Stimulated activated CD4-positive, alpha-beta T cell treated with anti-CD3 and anti-CD28 coated beads, Interleukin-1b, Interleukin-23, amount 100 ng/mL, for 4 hours (primary cell): ENCODE measurements around the gene GAREM2.
"Not testable (repeated sequence)": the region's sequence is repeated elsewhere in the genome, so short reads cannot be mapped to it uniquely, and the experiment has no call there.

Source experiments
- DNase-seq, 2 donors: peaks; one replicate each; pipeline ENCODE4 v3.0.0-alpha.2; 2020; ENCODE audit warnings: low read depth in 2 of 2

GAREM2 gene

DNA sequence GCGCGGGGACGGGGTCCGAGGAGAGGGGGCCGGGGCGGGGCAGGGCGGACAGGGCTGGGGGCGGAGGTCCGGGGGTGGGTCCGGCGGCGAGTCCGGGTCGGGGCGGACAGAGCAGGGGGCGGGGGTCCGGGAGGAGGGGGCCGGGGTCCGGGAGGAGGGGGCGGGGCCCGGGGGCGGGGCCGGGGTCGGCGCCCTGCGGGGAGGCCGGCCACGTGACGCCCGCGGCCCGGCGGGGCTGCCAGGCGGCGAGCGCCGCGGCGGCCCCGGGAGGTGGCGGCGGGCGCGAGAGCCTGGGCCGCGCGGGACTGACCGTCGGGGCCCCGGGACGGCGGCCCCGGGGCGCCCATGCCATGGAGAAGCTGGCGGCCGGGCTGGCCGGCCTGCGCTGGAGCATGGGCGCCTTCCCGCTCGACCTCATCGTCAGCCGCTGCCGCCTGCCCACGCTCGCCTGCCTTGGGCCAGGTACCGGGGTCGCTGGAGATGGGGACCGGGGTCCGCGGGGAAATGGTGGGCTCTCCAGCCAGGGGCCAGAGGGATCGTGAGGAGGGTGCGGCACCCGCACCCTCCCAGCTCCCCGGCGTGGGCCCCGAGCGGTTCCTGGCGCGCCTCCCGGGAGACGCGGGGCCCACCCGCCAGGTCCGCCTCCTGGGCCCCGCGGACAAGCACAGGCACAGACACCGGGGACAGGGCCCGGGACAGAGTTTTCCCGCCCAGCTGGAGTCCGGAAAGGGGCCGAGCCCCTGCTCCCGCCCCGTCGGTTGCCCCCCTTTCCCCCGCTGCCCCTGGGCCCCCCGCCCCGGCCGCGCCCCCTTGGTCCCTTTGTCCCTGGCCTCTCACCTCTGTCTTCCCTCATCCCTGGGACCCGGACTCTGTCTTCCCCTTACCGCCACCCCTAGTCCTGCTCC, at the start of gene GAREM2:
Gene GAREM2 (plus strand): TSS at position 218 of the 905 bp plus-strand sequence. CDS start 133 bp downstream, at position 351.
- DNase-seq = no peak

DNA sequence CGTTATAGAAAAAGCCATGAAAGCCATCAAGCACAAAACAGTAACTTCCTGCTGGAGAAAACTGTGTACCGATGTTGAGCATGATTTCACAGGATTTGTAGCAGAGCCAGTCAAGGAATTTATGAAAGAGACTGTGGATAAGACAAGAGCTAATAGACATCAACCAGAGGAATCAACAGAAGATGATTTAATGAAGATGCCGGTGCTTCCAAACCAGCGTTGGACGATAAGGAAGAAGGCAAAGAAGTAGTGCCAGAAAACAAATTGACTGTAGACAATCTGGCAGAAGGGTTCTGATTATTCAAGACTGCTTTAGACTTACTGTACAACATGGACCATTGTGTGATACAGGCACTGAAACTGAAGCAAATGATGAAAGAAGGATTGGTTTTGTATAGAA, 49.5 kb upstream of the GAREM2 start:
- DNase-seq = no peak

DNA sequence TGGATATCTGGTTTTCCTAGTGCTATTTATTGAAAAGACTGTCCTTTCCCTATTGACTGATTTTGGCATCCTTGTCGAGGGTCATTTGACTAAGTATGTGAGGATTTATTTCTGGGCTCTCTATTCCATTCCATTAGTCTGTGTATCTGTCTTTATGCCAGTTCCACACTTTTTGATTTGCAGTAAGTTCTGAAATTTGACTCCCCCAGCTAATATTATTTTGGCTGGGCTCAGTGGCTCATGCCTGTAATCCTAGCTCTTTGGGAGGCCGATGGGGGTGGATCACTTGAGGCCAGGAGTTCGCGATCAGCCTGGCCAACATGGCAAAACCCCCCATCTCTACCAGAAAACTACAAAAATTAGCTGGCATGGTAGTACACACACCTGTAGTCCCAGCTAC, 46.8 kb upstream of the GAREM2 start:
- no peak for DNase-seq

DNA sequence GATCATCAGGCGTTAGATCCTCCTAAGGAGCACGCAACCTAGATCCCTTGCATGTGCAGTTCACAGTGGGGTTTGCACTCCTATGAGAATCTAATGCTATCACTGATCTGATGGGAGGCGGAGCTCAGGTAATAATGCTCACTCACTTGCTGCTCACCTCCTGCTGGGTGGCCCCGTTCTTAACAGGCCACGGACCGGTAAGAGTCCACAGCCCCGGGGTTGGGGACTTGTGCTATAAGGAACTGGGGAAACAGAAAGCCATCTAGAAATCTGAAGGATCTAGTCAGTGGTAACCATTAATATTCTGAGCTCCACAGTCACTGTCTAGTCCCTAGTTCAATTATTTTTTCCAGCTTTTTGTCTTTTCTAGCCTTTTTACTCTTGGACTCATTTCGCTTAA, 44.7 kb upstream of the GAREM2 start:
- DNase-seq = no peak

DNA sequence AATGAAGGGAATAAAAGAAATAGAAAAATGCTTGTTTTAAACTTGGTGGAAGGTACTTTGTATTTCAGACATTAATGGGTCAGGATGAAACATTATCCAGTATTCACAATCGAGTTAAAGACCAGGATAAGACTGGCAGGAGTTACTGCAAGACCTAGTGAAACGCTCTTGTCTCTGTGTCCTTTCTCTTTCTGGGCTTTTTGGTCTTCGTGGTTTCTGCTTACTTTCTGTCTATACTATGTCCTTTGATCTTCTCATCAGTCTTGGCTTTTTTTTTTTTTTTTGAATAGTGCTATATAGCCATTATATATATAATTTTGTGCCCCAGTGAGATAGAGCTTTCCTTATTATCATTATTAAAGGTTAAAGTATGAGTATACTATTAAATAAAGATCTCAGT, 42.1 kb upstream of the GAREM2 start:
- no peak for DNase-seq

DNA sequence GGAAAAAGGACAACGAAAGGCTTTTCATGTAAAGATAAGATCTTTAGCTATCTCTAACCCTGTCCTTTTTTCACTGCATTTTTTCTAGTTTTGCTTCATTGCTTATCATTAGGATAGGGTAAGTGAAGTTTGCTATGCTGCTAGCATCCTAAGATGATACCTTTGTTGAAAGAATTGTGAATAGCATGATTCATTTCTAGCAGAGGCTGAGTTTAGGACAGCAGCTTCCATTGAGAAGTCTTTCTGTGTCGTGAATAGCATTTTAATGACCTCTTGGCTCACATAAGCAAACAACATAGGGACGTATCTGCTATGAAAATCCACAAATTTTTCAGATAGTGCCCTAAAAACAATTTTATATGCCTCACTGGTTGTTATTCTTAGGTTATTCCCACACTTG, 36.4 kb upstream of the GAREM2 start:
- DNase-seq = no peak

DNA sequence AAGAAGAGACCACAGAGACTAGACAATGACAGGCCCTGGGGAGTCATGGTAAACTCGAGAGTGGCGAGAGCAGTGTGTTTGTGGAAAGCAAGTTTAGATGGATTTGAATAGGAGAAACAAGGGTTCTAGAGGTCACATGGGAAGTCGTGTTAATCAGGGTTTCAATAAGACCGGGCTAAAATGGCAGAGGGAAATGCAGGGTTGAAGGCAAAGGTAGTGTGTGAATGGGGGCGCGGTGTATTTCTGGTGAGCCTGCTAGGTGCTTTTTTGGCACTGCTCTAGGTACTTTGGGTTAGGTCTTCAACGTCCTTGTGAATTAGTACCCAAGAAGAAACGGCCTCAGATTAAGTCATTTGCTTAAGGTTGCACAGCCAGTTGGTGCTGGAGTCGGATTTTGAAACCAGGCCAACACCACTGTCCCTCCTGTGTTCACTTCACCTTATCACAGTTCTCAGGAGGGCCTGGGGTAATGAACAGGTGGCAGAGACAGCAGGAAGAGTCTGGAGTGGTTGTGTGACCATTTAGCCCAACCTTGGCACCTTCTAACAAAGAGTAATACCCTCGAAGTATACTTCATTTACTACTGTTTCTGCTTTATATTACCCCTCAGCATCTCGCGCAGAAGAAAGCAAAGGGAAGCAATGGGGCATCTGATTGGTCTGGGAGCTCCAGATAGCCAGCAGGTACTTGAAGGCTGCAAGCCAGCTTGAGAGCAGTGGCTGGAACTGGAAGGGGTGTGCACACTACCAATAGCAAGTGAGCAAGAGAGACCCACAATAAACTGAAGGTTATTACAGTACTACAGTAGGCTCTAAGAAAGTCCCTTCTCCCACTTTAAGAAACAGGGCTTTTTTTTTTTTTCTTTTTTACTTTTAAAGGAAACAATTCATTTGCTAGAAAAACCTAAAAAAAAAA, 33.4 kb upstream of the GAREM2 start:
- DNase-seq = no peak

DNA sequence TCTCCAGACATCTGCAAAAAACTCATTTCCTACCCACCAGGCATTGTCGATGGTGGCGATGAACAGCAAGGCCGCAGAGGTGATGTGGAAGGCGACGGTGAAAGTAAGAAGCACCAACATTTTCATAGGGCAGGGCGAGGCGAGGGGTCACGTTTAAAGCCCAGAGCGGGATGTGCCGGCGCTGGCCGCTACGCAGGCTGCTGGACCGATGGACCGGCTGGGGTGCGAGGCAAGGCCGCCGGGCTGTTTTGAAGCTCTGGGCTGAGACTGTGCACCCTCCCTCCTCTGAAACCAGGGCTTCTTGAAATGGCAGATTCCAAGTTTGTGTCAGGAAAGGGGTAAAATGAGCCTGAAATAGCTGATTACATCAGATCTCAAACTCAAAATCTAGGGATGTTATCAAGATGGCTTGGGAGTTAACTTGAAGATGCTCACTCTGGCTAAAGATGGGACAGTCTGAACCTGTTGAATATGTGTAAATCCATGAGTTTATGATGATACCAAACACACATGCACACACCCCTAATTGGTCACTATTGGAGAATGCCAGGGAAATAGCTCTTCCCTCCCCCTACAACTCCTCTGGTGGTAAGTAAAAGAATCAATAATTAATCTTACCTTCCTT, 31.6 kb upstream of the GAREM2 start:
- no peak for DNase-seq

DNA sequence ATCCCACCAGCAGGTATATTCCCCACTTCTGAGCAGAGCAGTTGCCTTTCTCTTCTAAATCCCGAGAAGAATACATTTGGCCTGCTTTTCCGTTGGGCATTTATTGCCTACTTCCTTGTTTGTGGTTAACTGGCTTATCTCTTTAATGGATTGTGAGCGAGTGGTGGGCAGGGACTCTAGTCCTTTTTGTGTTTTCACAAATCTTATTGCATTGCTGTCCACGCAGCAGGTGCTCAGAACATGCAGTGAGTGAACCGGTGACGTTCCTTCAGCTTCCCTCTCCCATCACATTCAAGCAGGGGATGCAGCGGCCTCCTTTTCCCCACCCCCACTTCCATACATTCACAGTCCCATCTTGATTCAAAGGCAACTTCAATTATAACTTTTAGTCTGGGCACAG, 28.9 kb upstream of the GAREM2 start:
- no peak for DNase-seq

DNA sequence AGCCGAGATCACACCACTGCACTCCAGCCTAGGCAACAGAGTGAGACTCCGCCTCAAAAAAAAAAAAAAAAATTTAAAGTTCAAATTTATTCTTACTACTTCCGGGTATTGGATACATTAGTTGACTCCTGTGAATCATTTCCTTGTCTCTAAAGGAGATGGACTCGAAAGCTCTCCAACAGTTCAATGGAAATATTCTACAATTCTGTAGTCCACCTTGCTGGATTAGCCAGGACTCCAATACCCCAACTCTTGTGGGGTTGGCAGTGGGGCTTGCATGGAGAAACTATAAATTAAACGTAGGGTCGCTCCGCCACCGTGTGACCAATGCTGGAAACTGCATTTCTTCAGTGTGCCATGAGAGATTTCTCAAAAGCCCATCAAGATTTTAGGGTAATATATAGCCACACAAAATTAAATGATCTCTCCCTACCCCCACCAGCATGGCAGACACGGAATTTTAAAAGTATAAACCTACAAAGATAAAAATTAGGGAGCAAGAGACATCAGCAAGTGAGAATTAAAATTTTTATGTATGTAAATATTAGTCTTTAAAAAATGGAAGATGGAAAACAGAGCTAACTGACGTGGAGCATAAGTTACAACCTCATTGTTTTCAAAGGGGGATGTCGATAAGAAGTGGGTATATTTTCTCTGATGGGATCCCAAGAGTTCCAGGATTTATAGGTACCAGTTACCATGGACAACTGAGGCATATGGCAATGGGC, 27.8 kb upstream of the GAREM2 start:
- DNase-seq = peak; percentile 51 to 60

DNA sequence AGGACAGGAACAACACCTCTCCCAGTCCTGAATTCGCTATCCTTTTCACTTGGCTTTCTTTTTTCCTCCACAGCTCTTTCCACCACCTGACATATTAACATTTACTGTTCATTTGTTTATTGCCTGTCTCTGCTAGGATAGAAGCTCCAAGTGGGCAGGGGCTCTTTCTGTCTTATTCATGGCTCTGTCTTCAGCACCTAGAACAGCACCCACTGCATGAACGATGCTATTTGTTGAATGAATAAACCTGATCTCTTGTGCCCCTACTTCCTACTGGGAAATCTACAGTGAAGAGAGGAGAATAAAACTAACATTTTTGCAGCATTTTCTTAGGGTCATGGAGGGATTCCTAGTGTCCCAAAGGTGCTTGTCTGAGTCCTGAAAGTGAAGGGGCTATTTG, 24.4 kb upstream of the GAREM2 start:
- DNase-seq = no peak

DNA sequence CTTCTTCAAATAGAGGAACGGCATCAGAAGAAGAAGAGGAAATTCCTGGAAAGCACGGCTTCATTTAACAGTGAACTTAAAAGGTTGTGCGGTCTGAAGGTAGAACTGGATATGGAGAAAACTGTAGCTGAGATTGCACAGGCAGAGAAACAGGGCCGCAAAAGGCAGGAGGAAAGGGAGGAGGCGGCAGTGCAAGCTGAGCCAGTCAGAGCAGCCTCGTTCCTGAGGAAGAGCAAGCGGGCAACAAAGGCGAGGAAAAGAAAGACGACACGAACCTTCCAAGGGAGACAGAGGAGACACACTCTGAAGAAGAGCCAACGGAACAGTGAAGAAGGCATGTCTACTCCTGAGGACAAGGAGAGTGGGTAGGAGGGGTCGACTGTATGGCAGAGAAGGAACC, 22.6 kb upstream of the GAREM2 start:
- no peak for DNase-seq

DNA sequence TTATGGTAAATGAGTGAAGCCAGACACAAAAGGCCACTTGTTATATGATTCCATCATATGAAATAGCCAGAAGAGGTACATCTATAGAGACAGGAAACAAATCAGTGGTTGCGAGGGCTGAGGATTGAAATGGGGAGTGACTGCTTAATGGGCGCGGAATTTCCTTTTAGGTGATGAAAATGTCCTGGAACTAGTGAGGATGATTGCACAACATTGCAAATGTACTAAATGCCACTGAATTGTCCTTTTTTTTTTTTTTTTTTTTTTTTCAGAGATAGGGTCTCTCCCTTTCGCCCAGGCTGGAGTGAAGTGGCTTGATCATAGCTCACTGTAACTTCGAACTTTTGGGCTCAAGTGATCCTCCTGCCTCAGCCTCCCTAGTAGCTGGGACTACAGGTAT, 15.3 kb upstream of the GAREM2 start:
- DNase-seq = no peak

DNA sequence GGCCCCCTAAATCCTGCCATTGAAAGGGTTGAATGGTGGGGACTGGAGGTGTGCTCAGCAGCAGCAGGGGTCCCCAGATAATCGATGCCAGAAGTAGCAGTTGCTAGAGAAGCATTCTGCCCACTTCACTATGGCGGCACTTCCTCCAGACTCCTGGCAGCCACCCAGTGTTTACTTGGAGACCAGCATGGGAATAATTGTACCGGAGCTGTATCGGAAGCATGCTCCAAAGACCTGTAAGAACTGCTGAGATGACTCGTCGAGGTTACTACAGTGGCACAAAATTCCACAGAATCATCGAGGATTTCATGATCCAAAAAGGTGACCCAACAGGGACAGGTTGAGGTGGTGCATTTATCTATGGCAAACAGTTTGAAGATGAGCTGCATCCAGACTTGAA, 11.0 kb upstream of the GAREM2 start:
- DNase-seq = no peak

DNA sequence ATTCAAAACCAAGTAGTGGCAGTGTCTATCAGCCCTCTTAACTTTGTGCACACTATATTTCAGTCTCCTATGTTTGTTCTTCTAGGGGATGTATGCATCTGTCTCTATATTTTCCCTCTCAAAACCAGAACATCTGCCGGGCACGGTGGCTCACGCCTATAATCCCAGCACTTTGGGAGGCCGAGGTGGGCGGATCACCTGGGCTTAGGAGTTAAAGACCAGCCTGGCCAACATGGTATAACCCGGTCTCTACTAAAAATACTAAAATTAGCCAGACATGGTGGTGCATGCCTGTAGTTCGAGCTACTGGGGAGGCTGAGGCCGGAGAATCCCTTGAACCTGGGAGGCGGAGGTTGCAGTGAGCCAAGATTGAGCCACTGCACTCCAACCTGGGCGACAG, 9.9 kb upstream of the GAREM2 start:
- no peak for DNase-seq

DNA sequence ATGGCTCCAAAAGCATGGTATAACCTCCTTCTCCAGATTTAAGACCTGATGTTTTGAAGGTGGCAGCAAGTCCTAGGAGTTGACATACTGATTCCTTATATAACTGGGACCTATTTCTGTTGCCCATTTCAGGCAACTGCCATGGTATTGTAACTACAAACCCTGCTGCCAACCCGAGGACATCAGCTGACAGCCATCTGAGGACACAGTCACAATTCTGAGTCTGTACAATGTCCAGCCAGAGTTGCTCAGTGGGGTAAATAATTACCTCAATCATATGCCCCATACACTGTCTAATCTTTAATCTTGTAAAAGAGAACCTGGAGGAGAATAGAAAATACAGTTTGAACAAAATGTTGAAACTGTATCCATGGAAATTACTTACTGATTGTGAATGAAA, 8.7 kb upstream of the GAREM2 start:
- DNase-seq = no peak

DNA sequence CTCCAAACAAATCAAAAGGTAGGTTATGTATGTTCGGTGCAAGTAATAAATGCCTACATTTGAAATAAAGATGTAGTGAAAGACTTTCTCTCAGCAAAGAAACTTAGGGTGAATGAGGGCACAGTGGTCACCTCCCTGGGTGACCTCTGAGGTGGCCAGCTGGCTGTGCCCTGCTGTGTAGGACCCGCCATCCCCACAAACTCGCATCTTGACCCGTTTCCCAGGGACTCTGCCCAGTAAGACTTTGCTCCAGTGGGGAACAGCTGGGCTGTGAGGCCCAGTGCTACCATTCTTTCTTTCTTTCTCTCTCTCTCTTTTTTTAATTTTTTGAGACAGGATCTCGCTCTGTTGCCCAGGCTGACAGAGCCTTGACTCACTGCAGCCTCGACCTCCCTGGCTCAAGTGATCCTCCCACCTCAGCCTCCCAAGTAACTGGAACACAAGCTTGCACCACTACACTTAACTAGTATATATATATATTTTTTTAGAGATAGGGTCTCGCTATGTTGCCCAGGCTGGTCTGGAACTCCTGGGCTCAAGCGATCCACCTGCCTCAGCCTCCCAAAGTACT, 8.2 kb upstream of the GAREM2 start:
- DNase-seq = no peak

DNA sequence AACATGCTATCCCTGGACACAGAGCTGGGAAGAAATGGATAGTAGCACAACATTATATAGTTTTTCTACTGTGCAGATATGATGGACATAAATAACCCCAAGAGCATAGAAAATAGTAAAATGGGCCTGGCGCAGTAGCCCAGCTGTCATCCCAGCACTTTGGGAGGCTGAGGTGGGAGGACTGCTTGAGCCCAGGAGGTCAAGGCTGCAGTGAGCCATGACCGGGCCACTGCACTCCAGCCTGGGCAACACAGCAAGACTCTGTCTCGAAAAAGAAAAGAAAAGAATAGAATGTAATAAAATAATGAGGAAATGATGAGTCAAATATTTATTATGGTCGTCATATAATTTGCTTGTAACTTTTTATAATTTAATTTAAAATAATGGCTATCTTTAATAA, 7.5 kb upstream of the GAREM2 start:
- DNase-seq = no peak

DNA sequence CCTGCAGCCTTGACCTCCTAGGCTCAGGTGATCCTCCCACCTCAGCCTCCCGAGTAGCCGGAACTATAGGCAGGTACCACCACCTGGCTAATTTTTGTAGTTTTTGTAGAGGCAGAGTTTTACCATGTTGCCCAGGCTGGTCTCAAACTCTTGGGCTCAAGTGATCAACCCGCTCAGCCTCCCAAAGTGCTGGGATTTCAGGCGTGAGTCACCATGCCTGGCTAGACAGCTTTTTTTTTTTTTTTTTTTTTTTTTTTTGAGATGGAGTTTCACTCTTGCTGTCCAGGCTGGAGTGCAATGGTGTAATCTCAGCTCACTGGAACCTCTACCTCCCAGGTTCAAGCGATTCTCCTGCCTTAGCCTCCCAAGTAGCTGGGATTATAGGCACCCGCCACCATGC, 6.3 kb upstream of the GAREM2 start:
- not testable (repeated sequence) for DNase-seq

DNA sequence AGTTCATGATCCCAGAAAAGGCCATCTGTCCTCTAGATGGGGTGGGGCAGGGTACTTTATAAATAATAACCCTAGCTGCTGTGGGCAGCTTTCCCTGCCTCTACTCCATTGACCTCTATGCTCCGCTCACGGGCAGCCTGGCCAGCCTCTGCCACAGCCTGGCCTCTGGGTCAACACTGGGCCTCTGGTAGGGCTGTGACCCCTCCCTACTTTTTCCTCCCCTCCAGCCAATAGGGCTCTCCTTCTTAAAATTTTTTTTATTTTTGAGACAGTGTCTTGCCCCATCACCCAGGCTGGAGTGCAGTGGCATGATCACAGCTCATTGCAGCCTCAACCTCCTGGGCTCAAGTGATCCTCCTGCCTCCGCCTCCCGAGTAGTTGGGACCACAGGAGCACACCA, 4.1 kb upstream of the GAREM2 start:
- DNase-seq = no peak

DNA sequence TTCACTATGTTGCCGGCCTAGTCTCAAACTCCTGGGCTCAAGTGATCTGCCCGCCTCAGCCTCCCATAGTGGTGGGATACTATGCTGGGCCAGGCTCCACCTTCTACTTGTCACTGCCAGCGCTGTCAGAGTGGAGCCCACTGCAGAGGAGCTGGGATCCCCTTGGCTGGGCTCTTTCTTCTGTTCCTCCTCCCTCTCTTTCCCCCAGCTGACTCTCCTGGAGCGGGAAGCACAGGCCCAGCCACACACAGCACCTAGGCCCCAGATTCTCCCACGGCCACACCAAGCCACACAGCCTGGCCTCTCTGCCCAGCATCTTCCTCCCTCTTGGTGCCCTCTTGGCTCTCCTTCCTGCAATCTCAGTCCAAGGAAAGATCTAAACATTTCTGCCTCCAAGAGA, 3.7 kb upstream of the GAREM2 start:
- DNase-seq = no peak
